Cardiac muscle cell (in vitro differentiated cells and primary cell): ENCODE data around the gene DCTD. TPM values are rescaled to one million over a fixed set of nuclear protein-coding genes. Genes with fewer than 3 reads are reported as not detected.
"Not testable (repeated sequence)": the region's sequence is repeated elsewhere in the genome, so short reads cannot be mapped to it uniquely, and the experiment has no call there.

Source experiments
- DNase-seq, 2 donors: peaks; one replicate each; pipeline versions ENCODE4 v3.0.0 to v3.0.0-alpha.2; 2010 to 2017; ENCODE audit warnings: low read depth in 1 of 2, low spot score in 1 of 2
- H3K27ac ChIP-seq: fragments of 200-600 bp; sonication (generic); 2 replicates; pipeline ENCODE4 v1.5.1; 2016
- H3K27me3 ChIP-seq: fragments of 200-600 bp; sonication (generic); 2 replicates; pipeline ENCODE4 v1.6.0; 2016; ENCODE audit warnings: control low read depth
- H3K36me3 ChIP-seq: fragments of 200-600 bp; sonication (generic); 2 replicates; pipeline ENCODE4 v1.5.1; 2016; ENCODE audit warnings: control low read depth
- H3K4me1 ChIP-seq: fragments of 200-600 bp; sonication (generic); 2 replicates; pipeline ENCODE4 v1.8.1; 2017; ENCODE audit warnings: low read depth, mild to moderate bottlenecking, mixed run types
- H3K4me3 ChIP-seq: fragments of 200-600 bp; sonication (generic); 2 replicates; pipeline ENCODE4 v1.5.1; 2016; ENCODE audit warnings: mild to moderate bottlenecking
- H3K9me3 ChIP-seq: fragments of 200-600 bp; sonication (generic); 2 replicates; pipeline ENCODE4 v1.5.1; 2017; ENCODE audit warnings: low read depth, mild to moderate bottlenecking, control low read depth
- CTCF ChIP-seq: IDR thresholded peaks from 2 replicates; pipeline ENCODE4 v1.5.1; 2012; ENCODE audit warnings: low read depth, mild to moderate bottlenecking, low read length
- polyA plus RNA-seq: library from polyadenylated mRNA; unstranded; fragments of >200 nt; fragmentation: Nextera tagmentation; extraction: Ambion mirVana; gene quantifications from 2 replicates; pipeline ENCODE4 v1.2.1, GENCODE V29; 2016
- total RNA-seq: library from RNA; depleted of rRNA; stranded (reverse); fragments of >200 nt; gene quantifications from 2 replicates; pipeline ENCODE4 v1.2.3, GENCODE V29; 2016

The DCTD gene
- total and polyA plus RNA-seq, 2 experiments from 2014 or later: 55.4 to 73.6 TPM

- Histone ChIP-seq H3K9me3 (no peaks in the 10 kb centered on the region), H3K27me3 (no peaks in the 10 kb centered on the region), H3K4me3 (no peak overlapping the region), H3K36me3 (no peaks in the 10 kb centered on the region), H3K27ac (no peak overlapping the region), H3K4me1 (no peaks in the 10 kb centered on the region)
- TF ChIP-seq CTCF: no peak
- DNase-seq: peak in 1 of 2 donors; percentile 30
Measured at GRCh38 chr4:182904211-182904761, 12.9 kb downstream of the DCTD start.

GRCh38 chr4:182903013-182903412, 14.2 kb downstream of the DCTD start:
- H3K36me3 ChIP-seq: no peaks in the 10 kb centered on the region
- H3K4me3 ChIP-seq: no peak overlapping the region
- H3K27me3 ChIP-seq: no peaks in the 10 kb centered on the region
- H3K27ac ChIP-seq: no peak overlapping the region
- TF ChIP-seq CTCF: no peak
- DNase-seq: no peak
- no peaks in the 10 kb centered on the region for H3K9me3 ChIP-seq
- H3K4me1 ChIP-seq: no peaks in the 10 kb centered on the region

GRCh38 chr4:182901337-182901736, 15.8 kb downstream of the DCTD start:
- TF ChIP-seq CTCF: no peak
- no peaks in the 10 kb centered on the region for H3K9me3 ChIP-seq

GRCh38 chr4:182900021-182900420, 17.2 kb downstream of the DCTD start:
- H3K27ac ChIP-seq, DNase-seq, H3K4me3 ChIP-seq, H3K27me3 ChIP-seq, H3K36me3 ChIP-seq, H3K9me3 ChIP-seq, H3K4me1 ChIP-seq: not testable (repeated sequence)

More at GRCh38 chr4:182901337-182901736, 15.8 kb downstream of the DCTD start:
- Histone ChIP-seq H3K4me1 (no peaks in the 10 kb centered on the region), H3K27me3 (no peaks in the 10 kb centered on the region), H3K4me3 (no peak overlapping the region), H3K36me3 (no peaks in the 10 kb centered on the region), H3K27ac (no peak overlapping the region)
- no peak for DNase-seq

- no peak for TF ChIP-seq CTCF
- Histone ChIP-seq H3K27ac (no peak overlapping the region), H3K4me1 (no peaks in the 10 kb centered on the region), H3K36me3 (peaks cover 8% of the 10 kb centered on the region), H3K4me3 (no peak overlapping the region), H3K27me3 (no peaks in the 10 kb centered on the region), H3K9me3 (no peaks in the 10 kb centered on the region)
- DNase-seq: no peak
Measured at GRCh38 chr4:182898479-182898799, 18.7 kb downstream of the DCTD start.

GRCh38 chr4:182897601-182898478, 19.3 kb downstream of the DCTD start:
- no peaks in the 10 kb centered on the region for H3K4me1 ChIP-seq
- no peak for DNase-seq
- H3K27me3 ChIP-seq: no peaks in the 10 kb centered on the region
- no peak overlapping the region for H3K27ac ChIP-seq
- H3K4me3 ChIP-seq: no peak overlapping the region
- H3K36me3 ChIP-seq: peaks cover 11% of the 10 kb centered on the region
- H3K9me3 ChIP-seq: no peaks in the 10 kb centered on the region
- no peak for TF ChIP-seq CTCF
